Fibroblast of skin of right biceps (primary cell): ENCODE results near the gene RASAL1.
"Not testable (repeated sequence)": the region's sequence is repeated elsewhere in the genome, so short reads cannot be mapped to it uniquely, and the experiment has no call there.

ENCODE experiments used
- DNase-seq: peaks from one replicate; pipeline ENCODE4 v3.0.0-alpha.2; 2013

Gene RASAL1

GRCh38 chr12:113161415-113162016, 26.0 kb upstream of the RASAL1 start:
- DNase-seq, result peak; percentile 21

GRCh38 chr12:113159937-113160336, 24.4 kb upstream of the RASAL1 start:
- DNase-seq, result no peak

GRCh38 chr12:113158439-113159203, 23.1 kb upstream of the RASAL1 start:
- no peak for DNase-seq

- DNase-seq, result no peak
These were observed 21.8 kb upstream of the RASAL1 start for GRCh38 chr12:113157218-113157859.

GRCh38 chr12:113155646-113156045, 20.1 kb upstream of the RASAL1 start:
- no peak for DNase-seq

- no peak for DNase-seq
These were observed 19.5 kb upstream of the RASAL1 start for GRCh38 chr12:113155060-113155459.

- peak; percentile 10 for DNase-seq
These were observed 18.9 kb upstream of the RASAL1 start for GRCh38 chr12:113154351-113154973.

GRCh38 chr12:113152835-113153814, 17.6 kb upstream of the RASAL1 start:
- peak; percentile 70 for DNase-seq

GRCh38 chr12:113152196-113152834, 16.8 kb upstream of the RASAL1 start:
- no peak for DNase-seq

- no peak for DNase-seq
These were observed 16.1 kb upstream of the RASAL1 start for GRCh38 chr12:113151655-113152054.

- DNase-seq, result peak; percentile 86
These were observed 14.0 kb upstream of the RASAL1 start, which contains the start of gene CFAP73 for GRCh38 chr12:113149361-113150150. Gene CFAP73, plus strand, starts transcription at chr12:113149724. Its CDS starts 134 bp downstream, at chr12:113149858.

- DNase-seq, result no peak
These were observed 11.4 kb upstream of the RASAL1 start for GRCh38 chr12:113146999-113147398.

- no peak for DNase-seq
These were observed 10.4 kb upstream of the RASAL1 start for GRCh38 chr12:113145720-113146551.

- DNase-seq, result no peak
These were observed 9.2 kb upstream of the RASAL1 start for GRCh38 chr12:113144806-113145205.

- DNase-seq, result no peak
These were observed 8.4 kb upstream of the RASAL1 start for GRCh38 chr12:113143959-113144358.

GRCh38 chr12:113142886-113143332, 7.3 kb upstream of the RASAL1 start:
- no peak for DNase-seq

GRCh38 chr12:113142173-113142885, 6.8 kb upstream of the RASAL1 start:
- no peak for DNase-seq

- DNase-seq, result not testable (repeated sequence)
These were observed 6.2 kb upstream of the RASAL1 start for GRCh38 chr12:113141716-113142115.

- no peak for DNase-seq
These were observed 5.1 kb upstream of the RASAL1 start for GRCh38 chr12:113140706-113141105.
